GM20000 (cell line): ENCODE data around the gene RANBP17.
A peak's percentile ranks its signal among the peaks of the same experiment; 100 is the strongest.

Source experiments
- DNase-seq: peaks from one replicate; pipeline ENCODE4 v3.0.0; 2012; ENCODE audit warnings: low spot score
- TF ChIP-seq, protein P1 (sequence below): IDR thresholded peaks from 2 replicates; pipeline ENCODE4 v1.5.1; 2012; ENCODE audit warnings: mild to moderate bottlenecking, control low read depth; ENCODE audit errors: extremely low read depth, missing control alignments

Gene RANBP17

DNA sequence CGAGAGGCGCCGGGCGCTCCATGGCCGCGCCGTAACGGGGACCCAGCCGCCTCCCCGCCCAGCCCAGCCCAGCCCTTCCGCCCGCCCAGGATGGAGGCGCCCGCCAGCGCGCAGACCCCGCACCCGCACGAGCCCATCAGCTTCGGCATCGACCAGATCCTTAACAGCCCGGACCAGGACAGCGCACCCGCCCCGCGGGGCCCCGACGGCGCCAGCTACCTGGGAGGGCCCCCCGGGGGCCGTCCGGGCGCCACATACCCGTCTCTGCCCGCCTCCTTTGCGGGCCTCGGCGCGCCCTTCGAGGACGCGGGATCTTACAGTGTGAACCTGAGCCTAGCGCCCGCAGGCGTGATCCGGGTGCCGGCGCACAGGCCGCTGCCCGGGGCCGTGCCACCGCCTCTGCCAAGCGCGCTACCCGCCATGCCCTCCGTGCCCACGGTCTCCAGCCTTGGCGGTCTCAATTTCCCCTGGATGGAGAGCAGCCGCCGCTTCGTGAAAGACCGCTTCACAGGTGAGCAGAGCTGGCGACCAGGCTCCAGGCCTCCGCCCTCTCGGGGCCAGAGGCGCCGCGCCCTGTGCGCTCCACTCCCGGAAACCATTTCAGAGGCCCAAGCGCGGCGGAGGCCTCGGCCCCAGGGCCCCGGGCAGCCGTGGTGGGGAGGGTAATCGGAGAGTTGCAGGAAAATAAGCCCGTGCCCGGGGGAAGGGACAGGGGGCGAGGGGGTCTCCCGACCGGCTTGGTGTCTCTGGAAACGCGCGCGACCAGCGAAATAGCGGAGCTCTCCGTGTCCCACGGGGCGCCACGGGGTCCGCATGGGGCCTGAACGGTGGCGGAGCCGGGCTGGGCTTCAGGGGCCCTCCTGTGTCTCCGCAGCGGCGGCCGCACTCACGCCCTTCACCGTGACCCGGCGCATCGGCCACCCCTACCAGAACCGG lies 447.7 kb downstream of the RANBP17 start:
- TF ChIP-seq, protein P1, sequence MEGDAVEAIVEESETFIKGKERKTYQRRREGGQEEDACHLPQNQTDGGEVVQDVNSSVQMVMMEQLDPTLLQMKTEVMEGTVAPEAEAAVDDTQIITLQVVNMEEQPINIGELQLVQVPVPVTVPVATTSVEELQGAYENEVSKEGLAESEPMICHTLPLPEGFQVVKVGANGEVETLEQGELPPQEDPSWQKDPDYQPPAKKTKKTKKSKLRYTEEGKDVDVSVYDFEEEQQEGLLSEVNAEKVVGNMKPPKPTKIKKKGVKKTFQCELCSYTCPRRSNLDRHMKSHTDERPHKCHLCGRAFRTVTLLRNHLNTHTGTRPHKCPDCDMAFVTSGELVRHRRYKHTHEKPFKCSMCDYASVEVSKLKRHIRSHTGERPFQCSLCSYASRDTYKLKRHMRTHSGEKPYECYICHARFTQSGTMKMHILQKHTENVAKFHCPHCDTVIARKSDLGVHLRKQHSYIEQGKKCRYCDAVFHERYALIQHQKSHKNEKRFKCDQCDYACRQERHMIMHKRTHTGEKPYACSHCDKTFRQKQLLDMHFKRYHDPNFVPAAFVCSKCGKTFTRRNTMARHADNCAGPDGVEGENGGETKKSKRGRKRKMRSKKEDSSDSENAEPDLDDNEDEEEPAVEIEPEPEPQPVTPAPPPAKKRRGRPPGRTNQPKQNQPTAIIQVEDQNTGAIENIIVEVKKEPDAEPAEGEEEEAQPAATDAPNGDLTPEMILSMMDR = no peak
- no peak for DNase-seq

DNA sequence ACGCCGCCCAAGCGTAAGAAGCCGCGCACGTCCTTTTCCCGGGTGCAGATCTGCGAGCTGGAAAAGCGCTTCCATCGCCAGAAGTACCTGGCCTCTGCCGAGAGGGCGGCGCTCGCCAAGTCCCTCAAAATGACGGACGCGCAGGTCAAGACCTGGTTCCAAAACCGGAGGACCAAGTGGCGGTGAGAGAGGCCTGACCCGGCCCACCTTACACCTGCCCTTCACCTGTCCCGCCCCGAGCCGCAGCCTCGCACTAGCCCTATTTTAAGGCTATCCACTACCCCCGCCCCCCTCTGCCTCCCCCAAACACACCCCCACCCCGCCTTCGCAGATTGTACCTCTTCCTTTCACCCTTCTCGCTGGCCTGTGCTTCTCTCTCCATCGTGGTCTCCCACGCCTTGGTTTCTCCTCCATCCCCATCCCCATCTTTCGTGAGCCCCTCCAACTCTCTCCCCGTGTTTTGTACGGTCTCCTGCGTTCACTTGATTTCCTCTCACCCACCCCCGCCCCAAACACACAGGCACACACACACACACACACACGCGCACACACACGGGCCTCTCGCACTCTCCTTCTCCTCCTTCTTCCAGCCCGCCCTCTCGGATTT lies 448.5 kb downstream of the RANBP17 start:
- TF ChIP-seq, protein P1 = peak; percentile 16

DNA sequence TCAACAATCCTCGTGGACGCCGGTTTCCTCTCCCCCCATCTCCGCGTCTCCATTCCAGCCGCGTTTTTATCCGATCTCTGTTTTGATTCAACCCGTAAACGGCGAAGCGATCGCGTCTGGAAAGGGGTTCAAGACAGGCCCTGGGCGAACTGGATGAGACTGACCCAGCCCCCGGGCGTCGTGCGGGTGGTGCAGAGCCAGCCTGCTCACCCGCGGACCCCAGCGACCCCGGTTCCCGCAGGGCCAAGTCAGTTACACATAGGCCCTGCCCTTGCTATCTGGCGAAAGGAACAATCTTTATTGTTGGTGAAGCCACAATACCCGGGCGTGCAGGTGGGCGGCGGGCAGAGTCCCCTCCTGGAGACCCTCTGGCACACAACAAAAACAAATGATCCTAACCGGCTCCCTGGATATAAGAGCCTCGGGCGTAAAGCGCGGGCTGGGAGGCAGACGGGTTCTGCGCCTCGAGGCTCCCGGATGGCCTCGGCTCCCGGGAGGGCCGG lies 449.1 kb downstream of the RANBP17 start:
- TF ChIP-seq, protein P1 = no peak
- DNase-seq = no peak

More for the DNA sequence above, 448.5 kb downstream of the RANBP17 start:
- peak; percentile 55 for DNase-seq

DNA sequence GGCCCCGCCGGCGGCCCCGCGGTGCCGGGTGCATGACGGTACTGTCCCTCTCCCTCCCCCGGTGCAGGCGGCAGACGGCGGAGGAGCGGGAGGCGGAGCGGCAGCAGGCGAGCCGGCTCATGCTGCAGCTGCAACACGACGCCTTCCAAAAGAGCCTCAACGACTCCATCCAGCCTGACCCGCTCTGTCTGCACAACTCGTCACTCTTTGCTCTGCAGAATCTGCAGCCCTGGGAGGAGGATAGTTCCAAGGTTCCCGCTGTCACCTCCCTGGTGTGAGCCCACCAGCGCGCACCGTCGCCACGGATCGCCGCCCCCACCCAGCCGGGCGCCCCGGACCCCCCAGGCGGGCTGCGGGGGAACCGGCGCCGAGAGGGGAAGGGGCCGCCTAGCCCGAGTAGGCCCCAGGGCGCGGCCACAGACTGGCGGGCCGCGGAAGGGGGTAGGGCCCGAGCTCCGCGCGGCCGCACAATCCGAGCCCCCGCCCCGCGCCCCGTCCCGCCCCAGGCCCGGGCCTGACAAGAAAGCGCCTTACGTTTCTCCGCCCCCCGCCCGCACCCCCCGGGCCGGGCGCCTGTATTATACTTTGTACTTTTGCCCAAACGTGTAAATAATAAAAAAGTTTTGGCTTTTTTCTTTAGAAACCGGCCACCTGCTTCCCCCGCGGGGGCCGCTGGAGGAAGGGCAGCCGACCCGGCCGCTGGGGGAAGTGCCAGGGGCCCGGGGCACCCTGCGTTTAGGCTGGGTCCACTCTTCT lies 449.7 kb downstream of the RANBP17 start:
- TF ChIP-seq, protein P1 = no peak
- peak; percentile 69 for DNase-seq

DNA sequence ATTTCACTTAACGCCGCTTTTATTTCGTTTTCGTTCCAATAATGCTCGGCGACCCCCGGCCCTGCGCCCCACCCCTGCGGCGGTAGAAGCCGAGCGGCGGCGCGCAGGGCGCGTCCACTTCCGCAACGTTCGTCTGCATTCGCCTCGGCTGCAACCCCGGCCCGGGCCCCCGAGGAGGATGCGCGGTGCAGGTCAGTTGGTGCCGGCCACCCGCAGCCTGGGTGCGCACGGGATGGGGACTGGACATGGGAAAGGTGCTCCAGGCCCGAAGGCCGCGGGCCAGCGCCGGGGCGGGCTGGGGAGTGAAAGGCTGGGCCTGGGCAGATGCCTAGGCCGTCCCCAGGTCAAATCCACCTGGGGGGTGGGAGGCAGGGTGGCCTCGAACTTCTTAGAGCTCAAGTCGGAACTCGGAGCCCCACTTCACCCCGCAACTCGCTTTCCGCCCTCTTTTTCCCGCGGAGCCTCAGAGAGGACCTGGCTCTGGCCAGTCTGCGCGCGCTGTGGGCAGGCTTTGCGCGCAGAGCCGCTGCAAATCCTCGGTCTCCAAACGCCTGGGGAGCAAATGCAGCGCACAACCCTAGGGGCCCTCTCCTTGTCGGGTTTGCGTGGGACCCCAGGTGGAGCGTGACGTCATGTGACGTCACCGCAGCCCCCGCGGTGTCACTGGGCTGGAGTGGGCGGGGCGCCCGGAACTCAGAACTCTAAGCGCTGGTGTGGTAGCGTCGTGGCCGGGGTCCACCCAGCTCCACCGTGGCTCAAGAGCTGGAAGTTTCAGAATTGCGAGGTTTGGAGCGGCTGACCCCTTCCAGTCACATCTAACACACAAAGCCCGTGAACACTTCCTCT lies 450.5 kb downstream of the RANBP17 start:
- TF ChIP-seq, protein P1 = no peak
- peak; percentile 46 for DNase-seq

DNA sequence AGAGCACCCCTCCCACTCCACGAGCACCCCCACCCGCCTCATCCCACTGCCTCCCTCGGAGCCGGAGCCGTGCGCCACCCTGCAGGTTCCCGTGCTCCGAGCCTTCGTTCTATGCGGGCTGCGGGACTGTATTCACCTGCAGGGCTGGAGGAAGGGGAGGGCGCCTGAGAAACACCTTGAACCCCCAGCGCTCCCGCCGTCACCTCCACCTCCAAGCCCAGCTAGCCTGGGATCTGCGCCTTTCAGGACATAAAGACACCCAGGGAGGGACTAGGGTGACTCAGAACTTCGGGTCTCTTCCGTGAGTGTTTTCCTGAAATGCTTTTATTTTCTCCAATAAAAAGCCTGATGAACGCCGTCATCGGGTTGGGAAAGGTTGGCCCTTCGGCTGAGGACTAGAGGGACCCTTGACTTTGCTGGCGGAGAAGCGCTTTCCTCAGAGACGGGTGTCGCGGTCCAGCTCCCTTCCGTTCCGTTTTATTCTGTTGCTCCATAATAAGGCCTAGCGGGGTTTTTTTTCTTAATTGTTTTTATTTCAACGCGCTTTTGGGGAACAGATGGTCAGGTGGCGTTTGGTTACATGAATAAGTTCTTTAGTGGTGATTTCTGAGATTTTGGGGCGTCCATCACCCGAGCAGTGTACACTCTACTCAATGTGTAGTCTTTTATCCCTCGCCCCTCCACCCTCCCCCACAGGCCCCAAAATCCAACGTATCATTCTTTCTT lies 451.8 kb downstream of the RANBP17 start:
- TF ChIP-seq, protein P1 = no peak
- DNase-seq = no peak
